GM19324 (cell line): Measurements from ENCODE around the gene KRT12.
"Not testable (repeated sequence)": the region's sequence is repeated elsewhere in the genome, so short reads cannot be mapped to it uniquely, and the experiment has no call there.

Experiments
- ATAC-seq: cut with Tn5 transposase; IDR thresholded peaks from one replicate; pipeline ENCODE4 v1.9.1; 2021; ENCODE audit warnings: mild to moderate bottlenecking, moderate library complexity; ENCODE audit not compliant: unreplicated experiment, low FRiP score

Gene KRT12

GRCh38 chr17:40884708-40885512 is 17.9 kb upstream of the KRT12 start, which contains the start of gene KRT20:
TSS of gene KRT20 (minus strand) at chr17:40885242. CDS start at chr17:40885185, 57 bp downstream.
- ATAC-seq: no peak

- no peak for ATAC-seq
Measured at GRCh38 chr17:40883626-40884334, 16.8 kb upstream of the KRT12 start.

GRCh38 chr17:40883031-40883430 is 16.0 kb upstream of the KRT12 start:
- no peak for ATAC-seq

- no peak for ATAC-seq
Measured at GRCh38 chr17:40879026-40879425, 12.0 kb upstream of the KRT12 start.

GRCh38 chr17:40878044-40878443 is 11.0 kb upstream of the KRT12 start:
- no peak for ATAC-seq

- ATAC-seq: no peak
Measured at GRCh38 chr17:40873801-40874200, 6.8 kb upstream of the KRT12 start.

- no peak for ATAC-seq
Measured at GRCh38 chr17:40873255-40873654, 6.2 kb upstream of the KRT12 start.

GRCh38 chr17:40872416-40872815 is 5.4 kb upstream of the KRT12 start:
- ATAC-seq: no peak

GRCh38 chr17:40871316-40871715 is 4.3 kb upstream of the KRT12 start:
- no peak for ATAC-seq

- ATAC-seq: no peak
Measured at GRCh38 chr17:40870136-40870535, 3.1 kb upstream of the KRT12 start.

- no peak for ATAC-seq
Measured at GRCh38 chr17:40864661-40865390, 2.2 kb downstream of the KRT12 start.

GRCh38 chr17:40862985-40863733 is 3.9 kb downstream of the KRT12 start:
- ATAC-seq: no peak

- ATAC-seq: no peak
Measured at GRCh38 chr17:40859536-40859935, 7.5 kb downstream of the KRT12 start.

- not testable (repeated sequence) for ATAC-seq
Measured at GRCh38 chr17:40858667-40859066, 8.4 kb downstream of the KRT12 start.

GRCh38 chr17:40857535-40857934 is 9.5 kb downstream of the KRT12 start:
- no peak for ATAC-seq

GRCh38 chr17:40854175-40854814 is 12.7 kb downstream of the KRT12 start:
- no peak for ATAC-seq

GRCh38 chr17:40852364-40852763 is 14.7 kb downstream of the KRT12 start:
- no peak for ATAC-seq

- no peak for ATAC-seq
Measured at GRCh38 chr17:40850293-40850972, 16.6 kb downstream of the KRT12 start.

- no peak for ATAC-seq
Measured at GRCh38 chr17:40849723-40850122, 17.3 kb downstream of the KRT12 start.
